Activated CD4-positive, CD25-positive, alpha-beta regulatory T cell treated with anti-CD3 and anti-CD28 coated beads, Interleukin-2, amount 50 U/mL, for 72 hours (primary cell): ENCODE results near the gene IL2RG.

Experiments used
- DNase-seq: peaks from one replicate; pipeline ENCODE4 v3.0.0; 2021

Gene IL2RG

GRCh38 chrX:71111141-71111843, at the start of gene IL2RG:
Gene IL2RG, minus strand, starts transcription at chrX:71111577. Its CDS starts 38 bp downstream, at chrX:71111539.
- peak; percentile 61 for DNase-seq

GRCh38 chrX:71160475-71160874, 49.1 kb upstream of the IL2RG start:
- no peak for DNase-seq

GRCh38 chrX:71159335-71159734, 48.0 kb upstream of the IL2RG start:
- DNase-seq = no peak

GRCh38 chrX:71158603-71159002, 47.2 kb upstream of the IL2RG start:
- no peak for DNase-seq

GRCh38 chrX:71154641-71155040, 43.3 kb upstream of the IL2RG start:
- no peak for DNase-seq

GRCh38 chrX:71154196-71154595, 42.8 kb upstream of the IL2RG start:
- DNase-seq = no peak

GRCh38 chrX:71151366-71151765, 40.0 kb upstream of the IL2RG start:
- no peak for DNase-seq

- no peak for DNase-seq
Measured at GRCh38 chrX:71148278-71148663, 36.9 kb upstream of the IL2RG start.

GRCh38 chrX:71147496-71148277, 36.3 kb upstream of the IL2RG start:
- DNase-seq = no peak

GRCh38 chrX:71144651-71145050, 33.3 kb upstream of the IL2RG start, which contains the start of gene NLGN3:
Gene NLGN3, plus strand, starts transcription at chrX:71144841. Its CDS starts 2,909 bp downstream, at chrX:71147750.
- no peak for DNase-seq

- no peak for DNase-seq
Measured at GRCh38 chrX:71143508-71143907, 32.1 kb upstream of the IL2RG start.

GRCh38 chrX:71140440-71140839, 29.1 kb upstream of the IL2RG start:
- DNase-seq = no peak

GRCh38 chrX:71131510-71131909, 20.1 kb upstream of the IL2RG start:
- DNase-seq = no peak

- DNase-seq = peak; percentile 75
Measured at GRCh38 chrX:71128915-71129765, 17.8 kb upstream of the IL2RG start.

GRCh38 chrX:71128166-71128833, 16.9 kb upstream of the IL2RG start:
- DNase-seq = no peak

- no peak for DNase-seq
Measured at GRCh38 chrX:71118985-71119535, 7.7 kb upstream of the IL2RG start.

GRCh38 chrX:71118032-71118984, 6.9 kb upstream of the IL2RG start, which contains the start of gene MED12:
Gene MED12, plus strand, starts transcription at chrX:71118596. Its CDS starts 159 bp downstream, at chrX:71118755.
- peak; percentile 85 for DNase-seq

GRCh38 chrX:71117358-71117757, 6.0 kb upstream of the IL2RG start:
- DNase-seq = no peak

- DNase-seq = no peak
Measured at GRCh38 chrX:71111921-71112431, 599 bp upstream of the IL2RG start.

GRCh38 chrX:71109051-71109450, 2.3 kb downstream of the IL2RG start:
- no peak for DNase-seq
